Kidney glomerular epithelial cell (primary cell): ENCODE results near the gene F8A1.
A peak's percentile ranks its signal among the peaks of the same experiment; 100 is the strongest.
"Not testable (repeated sequence)": the region's sequence is repeated elsewhere in the genome, so short reads cannot be mapped to it uniquely, and the experiment has no call there.

Experiments used
- DNase-seq: peaks from one replicate; lab custom pipeline; 2025; lab: John Stamatoyannopoulos, UW

F8A1 gene

GRCh38 chrX:154886069-154886788, at the start of gene F8A1:
TSS of gene F8A1 (plus strand) at chrX:154886355. CDS start at chrX:154886375, 20 bp downstream.
- DNase-seq: not testable (repeated sequence)

GRCh38 chrX:154840856-154841255, 45.3 kb upstream of the F8A1 start:
- no peak for DNase-seq

- DNase-seq: no peak
Measured at GRCh38 chrX:154850957-154851611, 35.1 kb upstream of the F8A1 start.

- DNase-seq: no peak
Measured at GRCh38 chrX:154855256-154855655, 30.9 kb upstream of the F8A1 start.

GRCh38 chrX:154868522-154868921, 17.6 kb upstream of the F8A1 start:
- DNase-seq: not testable (repeated sequence)

- no peak for DNase-seq
Measured at GRCh38 chrX:154873329-154873728, 12.8 kb upstream of the F8A1 start.

GRCh38 chrX:154884069-154884468, 2.1 kb upstream of the F8A1 start:
- DNase-seq: not testable (repeated sequence)

- DNase-seq: not testable (repeated sequence)
Measured at GRCh38 chrX:154885057-154885456, 1.1 kb upstream of the F8A1 start.

- DNase-seq: not testable (repeated sequence)
Measured at GRCh38 chrX:154885549-154885948, 606 bp upstream of the F8A1 start.

- DNase-seq: not testable (repeated sequence)
Measured at GRCh38 chrX:154886789-154887221, 650 bp downstream of the F8A1 start.

- DNase-seq: no peak
Measured at GRCh38 chrX:154890990-154891639, 5.0 kb downstream of the F8A1 start.

GRCh38 chrX:154892296-154892695, 6.1 kb downstream of the F8A1 start:
- no peak for DNase-seq

- DNase-seq: no peak
Measured at GRCh38 chrX:154900323-154900722, 14.2 kb downstream of the F8A1 start.

- DNase-seq: no peak
Measured at GRCh38 chrX:154902408-154902807, 16.3 kb downstream of the F8A1 start.

GRCh38 chrX:154908821-154909220, 22.7 kb downstream of the F8A1 start:
- DNase-seq: no peak

GRCh38 chrX:154910048-154910447, 23.9 kb downstream of the F8A1 start:
- DNase-seq: not testable (repeated sequence)

GRCh38 chrX:154910528-154910927, 24.4 kb downstream of the F8A1 start:
- not testable (repeated sequence) for DNase-seq

- no peak for DNase-seq
Measured at GRCh38 chrX:154914052-154914451, 27.9 kb downstream of the F8A1 start.

GRCh38 chrX:154918060-154918483, 31.9 kb downstream of the F8A1 start:
- DNase-seq: peak; percentile 55

GRCh38 chrX:154924771-154925170, 38.6 kb downstream of the F8A1 start:
- DNase-seq: not testable (repeated sequence)
